ENCODE results near the gene SPINT3.

DNA sequence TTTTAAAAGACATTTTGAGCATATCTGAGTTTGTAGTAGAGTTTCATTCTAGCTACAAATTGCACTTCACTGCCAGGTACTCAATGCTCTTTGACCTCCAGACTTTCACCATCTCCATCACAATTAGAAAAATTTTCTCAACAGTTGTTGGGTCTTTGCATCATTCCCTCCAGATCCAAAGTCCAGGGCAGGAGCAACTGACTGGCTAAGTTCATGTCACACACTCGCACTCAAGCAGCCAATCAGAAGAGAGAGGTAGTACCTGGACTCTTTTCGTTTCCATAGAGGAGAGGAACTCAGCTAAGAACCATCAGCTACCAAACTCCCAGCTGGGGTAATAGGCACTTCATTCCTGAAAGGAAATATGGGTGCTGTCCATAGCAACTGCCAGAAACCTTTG is 9.0 kb downstream of the SPINT3 start:
- TF ChIP-seq PRDM1 (tag by site-specific recombination; IDR thresholded peaks at IDR 0.05) (no peak), ZXDB (tag by site-specific recombination; IDR thresholded peaks at IDR 0.05) (no peak), ZNF776 (tag by site-specific recombination; IDR thresholded peaks at IDR 0.05; ENCODE audit: borderline replicate concordance) (no peak), ZNF664 (tag by site-specific recombination; IDR thresholded peaks at IDR 0.05) (no peak), ZNF24 (tag by site-specific recombination; IDR thresholded peaks at IDR 0.05) (no peak), ZNF561 (tag by site-specific recombination; IDR thresholded peaks at IDR 0.05; ENCODE audit: borderline replicate concordance) (no peak), ZNF239 (tag by site-specific recombination; IDR thresholded peaks at IDR 0.05) (no peak), ZNF670 (tag by site-specific recombination; IDR thresholded peaks at IDR 0.05; ENCODE audit: low read depth) (no peak)
- TF ChIP-seq, protein P1, sequence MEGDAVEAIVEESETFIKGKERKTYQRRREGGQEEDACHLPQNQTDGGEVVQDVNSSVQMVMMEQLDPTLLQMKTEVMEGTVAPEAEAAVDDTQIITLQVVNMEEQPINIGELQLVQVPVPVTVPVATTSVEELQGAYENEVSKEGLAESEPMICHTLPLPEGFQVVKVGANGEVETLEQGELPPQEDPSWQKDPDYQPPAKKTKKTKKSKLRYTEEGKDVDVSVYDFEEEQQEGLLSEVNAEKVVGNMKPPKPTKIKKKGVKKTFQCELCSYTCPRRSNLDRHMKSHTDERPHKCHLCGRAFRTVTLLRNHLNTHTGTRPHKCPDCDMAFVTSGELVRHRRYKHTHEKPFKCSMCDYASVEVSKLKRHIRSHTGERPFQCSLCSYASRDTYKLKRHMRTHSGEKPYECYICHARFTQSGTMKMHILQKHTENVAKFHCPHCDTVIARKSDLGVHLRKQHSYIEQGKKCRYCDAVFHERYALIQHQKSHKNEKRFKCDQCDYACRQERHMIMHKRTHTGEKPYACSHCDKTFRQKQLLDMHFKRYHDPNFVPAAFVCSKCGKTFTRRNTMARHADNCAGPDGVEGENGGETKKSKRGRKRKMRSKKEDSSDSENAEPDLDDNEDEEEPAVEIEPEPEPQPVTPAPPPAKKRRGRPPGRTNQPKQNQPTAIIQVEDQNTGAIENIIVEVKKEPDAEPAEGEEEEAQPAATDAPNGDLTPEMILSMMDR (tag by site-specific recombination; IDR thresholded peaks at IDR 0.05) = no peak
- TF ChIP-seq, protein P2, sequence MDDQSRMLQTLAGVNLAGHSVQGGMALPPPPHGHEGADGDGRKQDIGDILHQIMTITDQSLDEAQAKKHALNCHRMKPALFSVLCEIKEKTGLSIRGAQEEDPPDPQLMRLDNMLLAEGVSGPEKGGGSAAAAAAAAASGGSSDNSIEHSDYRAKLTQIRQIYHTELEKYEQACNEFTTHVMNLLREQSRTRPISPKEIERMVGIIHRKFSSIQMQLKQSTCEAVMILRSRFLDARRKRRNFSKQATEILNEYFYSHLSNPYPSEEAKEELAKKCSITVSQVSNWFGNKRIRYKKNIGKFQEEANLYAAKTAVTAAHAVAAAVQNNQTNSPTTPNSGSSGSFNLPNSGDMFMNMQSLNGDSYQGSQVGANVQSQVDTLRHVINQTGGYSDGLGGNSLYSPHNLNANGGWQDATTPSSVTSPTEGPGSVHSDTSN (CRISPR knock-in tag; IDR thresholded peaks at IDR 0.05) = no peak
